ENCODE data around the gene FAM217B.

DNA sequence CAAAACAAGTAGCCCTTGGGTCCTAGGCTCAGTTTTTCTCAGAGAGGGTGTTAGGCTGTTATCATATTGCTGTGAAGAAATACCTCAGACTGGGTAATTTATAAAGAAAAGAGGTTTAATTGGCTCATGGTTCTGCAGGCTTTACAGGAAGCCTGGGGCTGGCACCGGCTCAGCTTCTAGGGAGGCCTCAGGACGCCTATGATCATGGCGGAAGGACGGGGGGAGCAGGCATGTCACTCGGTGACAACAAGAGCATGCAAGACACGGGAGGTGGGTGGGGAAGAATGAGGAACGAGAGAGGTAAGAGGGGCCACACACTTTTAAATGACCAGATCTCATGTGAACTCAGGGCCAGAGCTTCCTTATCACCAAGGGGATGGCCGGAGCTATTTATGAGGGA is 45.0 kb downstream of the FAM217B start:
- TF ChIP-seq, protein P1, sequence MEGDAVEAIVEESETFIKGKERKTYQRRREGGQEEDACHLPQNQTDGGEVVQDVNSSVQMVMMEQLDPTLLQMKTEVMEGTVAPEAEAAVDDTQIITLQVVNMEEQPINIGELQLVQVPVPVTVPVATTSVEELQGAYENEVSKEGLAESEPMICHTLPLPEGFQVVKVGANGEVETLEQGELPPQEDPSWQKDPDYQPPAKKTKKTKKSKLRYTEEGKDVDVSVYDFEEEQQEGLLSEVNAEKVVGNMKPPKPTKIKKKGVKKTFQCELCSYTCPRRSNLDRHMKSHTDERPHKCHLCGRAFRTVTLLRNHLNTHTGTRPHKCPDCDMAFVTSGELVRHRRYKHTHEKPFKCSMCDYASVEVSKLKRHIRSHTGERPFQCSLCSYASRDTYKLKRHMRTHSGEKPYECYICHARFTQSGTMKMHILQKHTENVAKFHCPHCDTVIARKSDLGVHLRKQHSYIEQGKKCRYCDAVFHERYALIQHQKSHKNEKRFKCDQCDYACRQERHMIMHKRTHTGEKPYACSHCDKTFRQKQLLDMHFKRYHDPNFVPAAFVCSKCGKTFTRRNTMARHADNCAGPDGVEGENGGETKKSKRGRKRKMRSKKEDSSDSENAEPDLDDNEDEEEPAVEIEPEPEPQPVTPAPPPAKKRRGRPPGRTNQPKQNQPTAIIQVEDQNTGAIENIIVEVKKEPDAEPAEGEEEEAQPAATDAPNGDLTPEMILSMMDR (IDR thresholded peaks at IDR 0.05), result no peak
- no peak for TF ChIP-seq POLR2A (IDR thresholded peaks at IDR 0.05)
